ENCODE measurements around the gene STC2.
"Not testable (repeated sequence)": the region's sequence is repeated elsewhere in the genome, so short reads cannot be mapped to it uniquely, and the experiment has no call there.

Gene STC2

GRCh38 chr5:173296737-173297676 lies 31.2 kb downstream of the STC2 start:
- no peak overlapping the region for H3K27ac Mint-ChIP-seq

GRCh38 chr5:173295796-173296195 lies 32.4 kb downstream of the STC2 start:
- no peaks in the 10 kb centered on the region for H3K36me3 Mint-ChIP-seq
- peaks cover 14% of the 10 kb centered on the region for H3K4me1 Mint-ChIP-seq
- H3K4me3 Mint-ChIP-seq = no peak overlapping the region
- DNase-seq (ENCODE audit: low spot score in 2 of 2) (no peak), ATAC-seq (no peak)
- H3K9me3 Mint-ChIP-seq = no peaks in the 10 kb centered on the region
- no peak overlapping the region for H3K27ac Mint-ChIP-seq

More at GRCh38 chr5:173296737-173297676, 31.2 kb downstream of the STC2 start:
- Mint-ChIP-seq H3K9me3 (no peaks in the 10 kb centered on the region), H3K4me3 (no peak overlapping the region), H3K4me1 (peaks cover 20% of the 10 kb centered on the region), H3K36me3 (no peaks in the 10 kb centered on the region)
- DNase-seq (ENCODE audit: low spot score in 2 of 2) = no peak
- ATAC-seq = no peak

GRCh38 chr5:173294673-173295320 lies 33.4 kb downstream of the STC2 start:
- peak overlapping the region; percentile 50 for H3K4me3 Mint-ChIP-seq
- no peak for DNase-seq (ENCODE audit: low spot score in 2 of 2)
- H3K27ac Mint-ChIP-seq = no peak overlapping the region
- H3K4me1 Mint-ChIP-seq = peaks cover 14% of the 10 kb centered on the region
- no peaks in the 10 kb centered on the region for H3K36me3 Mint-ChIP-seq
- H3K9me3 Mint-ChIP-seq = no peaks in the 10 kb centered on the region
- ATAC-seq = peak; percentile 20

- peak; percentile 68 for ATAC-seq
- H3K36me3 Mint-ChIP-seq = no peaks in the 10 kb centered on the region
- peak overlapping the region; percentile 50 for H3K4me3 Mint-ChIP-seq
- H3K27ac Mint-ChIP-seq = no peak overlapping the region
- H3K4me1 Mint-ChIP-seq = peaks cover 14% of the 10 kb centered on the region
- no peaks in the 10 kb centered on the region for H3K9me3 Mint-ChIP-seq
- DNase-seq (ENCODE audit: low spot score in 2 of 2) = peak; percentile 67 to 80
Observed at GRCh38 chr5:173293817-173294672, 34.2 kb downstream of the STC2 start.

- Mint-ChIP-seq H3K9me3 (no peaks in the 10 kb centered on the region), H3K4me1 (peaks cover 14% of the 10 kb centered on the region), H3K4me3 (no peak overlapping the region), H3K36me3 (no peaks in the 10 kb centered on the region), H3K27ac (no peak overlapping the region)
- DNase-seq (ENCODE audit: low spot score in 2 of 2) = no peak
- no peak for ATAC-seq
Observed at GRCh38 chr5:173291722-173292658, 36.2 kb downstream of the STC2 start.

GRCh38 chr5:173290477-173291131 lies 37.6 kb downstream of the STC2 start:
- Mint-ChIP-seq H3K36me3 (no peaks in the 10 kb centered on the region), H3K4me1 (peaks cover 14% of the 10 kb centered on the region), H3K27ac (no peak overlapping the region), H3K4me3 (no peak overlapping the region), H3K9me3 (no peaks in the 10 kb centered on the region)
- ATAC-seq = no peak
- no peak for DNase-seq (ENCODE audit: low spot score in 2 of 2)

- H3K36me3 Mint-ChIP-seq = no peaks in the 10 kb centered on the region
- peaks cover 3% of the 10 kb centered on the region for H3K9me3 Mint-ChIP-seq
- ATAC-seq (no peak), DNase-seq (ENCODE audit: low spot score in 2 of 2) (no peak)
- H3K4me1 Mint-ChIP-seq = peaks cover 9% of the 10 kb centered on the region
- no peak overlapping the region for H3K27ac Mint-ChIP-seq
- no peak overlapping the region for H3K4me3 Mint-ChIP-seq
Observed at GRCh38 chr5:173289372-173289771, 38.8 kb downstream of the STC2 start.

GRCh38 chr5:173288632-173289031 lies 39.6 kb downstream of the STC2 start:
- DNase-seq (ENCODE audit: low spot score in 2 of 2) (no peak), ATAC-seq (no peak)
- H3K9me3 Mint-ChIP-seq = peaks cover 3% of the 10 kb centered on the region
- H3K4me1 Mint-ChIP-seq = peaks cover 2% of the 10 kb centered on the region
- no peak overlapping the region for H3K27ac Mint-ChIP-seq
- H3K36me3 Mint-ChIP-seq = no peaks in the 10 kb centered on the region
- H3K4me3 Mint-ChIP-seq = no peak overlapping the region

- no peak overlapping the region for H3K4me3 Mint-ChIP-seq
- H3K27ac Mint-ChIP-seq = no peak overlapping the region
- H3K36me3 Mint-ChIP-seq = no peaks in the 10 kb centered on the region
- no peak for DNase-seq (ENCODE audit: low spot score in 2 of 2)
- peaks cover 3% of the 10 kb centered on the region for H3K9me3 Mint-ChIP-seq
- no peak for ATAC-seq
- peaks cover 6% of the 10 kb centered on the region for H3K4me1 Mint-ChIP-seq
Observed at GRCh38 chr5:173287086-173287485, 41.1 kb downstream of the STC2 start.

GRCh38 chr5:173284343-173284958 lies 43.8 kb downstream of the STC2 start:
- H3K4me3 Mint-ChIP-seq; ATAC-seq; DNase-seq (ENCODE audit: low spot score in 2 of 2); H3K9me3 Mint-ChIP-seq; H3K27ac Mint-ChIP-seq; H3K36me3 Mint-ChIP-seq; H3K4me1 Mint-ChIP-seq: not testable (repeated sequence)

- DNase-seq (ENCODE audit: low spot score in 2 of 2) (peak; percentile 17 to 69), ATAC-seq (peak; percentile 86)
- H3K36me3 Mint-ChIP-seq = no peaks in the 10 kb centered on the region
- peaks cover 3% of the 10 kb centered on the region for H3K9me3 Mint-ChIP-seq
- H3K4me3 Mint-ChIP-seq = no peak overlapping the region
- peaks cover 6% of the 10 kb centered on the region for H3K4me1 Mint-ChIP-seq
- H3K27ac Mint-ChIP-seq = no peak overlapping the region
Observed at GRCh38 chr5:173283318-173284288, 44.6 kb downstream of the STC2 start.

- no peak for DNase-seq (ENCODE audit: low spot score in 2 of 2)
- no peak overlapping the region for H3K27ac Mint-ChIP-seq
- no peak overlapping the region for H3K4me3 Mint-ChIP-seq
- peaks cover 3% of the 10 kb centered on the region for H3K9me3 Mint-ChIP-seq
- H3K36me3 Mint-ChIP-seq = no peaks in the 10 kb centered on the region
- H3K4me1 Mint-ChIP-seq = peaks cover 6% of the 10 kb centered on the region
- ATAC-seq = no peak
Observed at GRCh38 chr5:173282916-173283315, 45.3 kb downstream of the STC2 start.

GRCh38 chr5:173281910-173282309 lies 46.3 kb downstream of the STC2 start:
- Mint-ChIP-seq H3K27ac (no peak overlapping the region), H3K36me3 (no peaks in the 10 kb centered on the region), H3K4me3 (no peak overlapping the region), H3K4me1 (peaks cover 6% of the 10 kb centered on the region), H3K9me3 (peaks cover 3% of the 10 kb centered on the region)
- DNase-seq (ENCODE audit: low spot score in 2 of 2) (no peak), ATAC-seq (no peak)
